Measurements from ENCODE around the gene EML2.

EML2 gene

DNA sequence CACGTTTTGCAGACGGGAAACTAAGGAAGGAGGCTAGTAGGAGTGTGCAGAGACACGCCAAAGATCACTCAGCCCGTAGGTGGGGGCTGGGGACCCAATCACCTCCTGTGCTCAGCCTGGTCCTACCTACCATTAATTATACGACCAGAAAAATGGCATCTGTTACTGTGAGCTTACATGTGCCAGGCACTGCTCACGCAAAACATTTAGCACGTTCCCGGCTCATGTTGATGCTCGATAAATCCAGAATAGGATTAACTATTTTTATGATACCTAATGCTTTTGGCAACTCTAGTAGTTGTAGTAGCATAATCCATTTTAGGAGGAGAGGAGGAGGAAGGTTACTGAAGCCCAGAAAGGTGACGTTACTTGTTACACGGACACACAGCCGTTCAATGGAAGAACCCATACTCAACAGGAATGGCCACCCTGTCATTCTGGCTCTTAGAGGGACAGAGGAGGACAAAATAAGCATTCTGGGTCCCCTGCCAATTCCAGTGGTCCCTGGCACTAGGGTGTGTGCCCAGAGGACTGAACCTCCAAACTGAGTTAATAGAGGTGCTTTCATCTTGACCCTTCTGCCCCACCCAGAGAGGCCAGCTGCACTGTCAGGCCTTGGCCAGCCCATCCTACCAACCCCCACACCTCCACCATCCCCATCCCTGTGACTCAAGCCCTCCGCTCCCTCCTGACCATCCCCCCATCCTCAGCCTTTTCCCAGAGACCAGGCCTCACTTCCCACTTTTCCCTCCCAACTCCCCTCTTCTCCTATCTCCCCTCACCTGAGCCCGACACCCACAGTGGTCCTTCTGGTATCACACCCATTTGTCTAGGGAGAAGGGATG, 5.0 kb upstream of the EML2 start:
- H3K27ac ChIP-seq (ENCODE audit: extremely low read depth, low read depth, low read length): no peak overlapping the region
- TF ChIP-seq, protein P1, sequence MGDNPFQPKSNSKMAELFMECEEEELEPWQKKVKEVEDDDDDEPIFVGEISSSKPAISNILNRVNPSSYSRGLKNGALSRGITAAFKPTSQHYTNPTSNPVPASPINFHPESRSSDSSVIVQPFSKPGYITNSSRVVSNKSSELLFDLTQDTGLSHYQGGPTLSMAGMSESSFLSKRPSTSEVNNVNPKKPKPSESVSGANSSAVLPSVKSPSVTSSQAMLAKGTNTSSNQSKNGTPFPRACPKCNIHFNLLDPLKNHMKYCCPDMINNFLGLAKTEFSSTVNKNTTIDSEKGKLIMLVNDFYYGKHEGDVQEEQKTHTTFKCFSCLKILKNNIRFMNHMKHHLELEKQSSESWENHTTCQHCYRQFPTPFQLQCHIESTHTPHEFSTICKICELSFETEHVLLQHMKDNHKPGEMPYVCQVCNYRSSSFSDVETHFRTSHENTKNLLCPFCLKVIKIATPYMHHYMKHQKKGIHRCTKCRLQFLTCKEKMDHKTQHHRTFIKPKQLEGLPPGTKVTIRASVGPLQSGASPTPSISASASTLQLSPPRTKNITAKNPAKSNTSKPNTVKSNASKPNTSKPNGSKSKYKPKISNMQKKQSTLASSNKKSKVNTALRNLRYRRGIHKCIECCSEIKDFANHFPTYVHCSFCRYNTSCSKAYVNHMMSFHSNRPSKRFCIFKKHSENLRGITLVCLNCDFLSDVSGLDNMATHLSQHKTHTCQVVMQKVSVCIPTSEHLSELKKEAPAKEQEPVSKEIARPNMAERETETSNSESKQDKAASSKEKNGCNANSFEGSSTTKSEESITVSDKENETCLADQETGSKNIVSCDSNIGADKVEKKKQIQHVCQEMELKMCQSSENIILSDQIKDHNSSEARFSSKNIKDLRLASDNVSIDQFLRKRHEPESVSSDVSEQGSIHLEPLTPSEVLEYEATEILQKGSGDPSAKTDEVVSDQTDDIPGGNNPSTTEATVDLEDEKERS (tag by site-specific recombination; IDR thresholded peaks at IDR 0.05): no peak
- 0 out of 2 replicates have a peak, but pooled peaks have one; percentile 20 for TF ChIP-seq KLF8 (tag by site-specific recombination; IDR thresholded peaks at IDR 0.05)
- no peak for TF ChIP-seq ZNF747 (tag by site-specific recombination; IDR thresholded peaks at IDR 0.05)
- no peak for TF ChIP-seq ZBTB17 (tag by site-specific recombination; IDR thresholded peaks at IDR 0.05)
- peak; percentile 41; the same call in 1 of the 2 replicates for TF ChIP-seq ZNF366 (tag by site-specific recombination; conservative IDR thresholded peaks at IDR 0.05)
- TF ChIP-seq, protein P2, sequence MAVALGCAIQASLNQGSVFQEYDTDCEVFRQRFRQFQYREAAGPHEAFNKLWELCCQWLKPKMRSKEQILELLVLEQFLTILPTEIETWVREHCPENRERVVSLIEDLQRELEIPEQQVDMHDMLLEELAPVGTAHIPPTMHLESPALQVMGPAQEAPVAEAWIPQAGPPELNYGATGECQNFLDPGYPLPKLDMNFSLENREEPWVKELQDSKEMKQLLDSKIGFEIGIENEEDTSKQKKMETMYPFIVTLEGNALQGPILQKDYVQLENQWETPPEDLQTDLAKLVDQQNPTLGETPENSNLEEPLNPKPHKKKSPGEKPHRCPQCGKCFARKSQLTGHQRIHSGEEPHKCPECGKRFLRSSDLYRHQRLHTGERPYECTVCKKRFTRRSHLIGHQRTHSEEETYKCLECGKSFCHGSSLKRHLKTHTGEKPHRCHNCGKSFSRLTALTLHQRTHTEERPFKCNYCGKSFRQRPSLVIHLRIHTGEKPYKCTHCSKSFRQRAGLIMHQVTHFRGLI (tag by site-specific recombination; IDR thresholded peaks at IDR 0.05): no peak
- TF ChIP-seq, protein P3, sequence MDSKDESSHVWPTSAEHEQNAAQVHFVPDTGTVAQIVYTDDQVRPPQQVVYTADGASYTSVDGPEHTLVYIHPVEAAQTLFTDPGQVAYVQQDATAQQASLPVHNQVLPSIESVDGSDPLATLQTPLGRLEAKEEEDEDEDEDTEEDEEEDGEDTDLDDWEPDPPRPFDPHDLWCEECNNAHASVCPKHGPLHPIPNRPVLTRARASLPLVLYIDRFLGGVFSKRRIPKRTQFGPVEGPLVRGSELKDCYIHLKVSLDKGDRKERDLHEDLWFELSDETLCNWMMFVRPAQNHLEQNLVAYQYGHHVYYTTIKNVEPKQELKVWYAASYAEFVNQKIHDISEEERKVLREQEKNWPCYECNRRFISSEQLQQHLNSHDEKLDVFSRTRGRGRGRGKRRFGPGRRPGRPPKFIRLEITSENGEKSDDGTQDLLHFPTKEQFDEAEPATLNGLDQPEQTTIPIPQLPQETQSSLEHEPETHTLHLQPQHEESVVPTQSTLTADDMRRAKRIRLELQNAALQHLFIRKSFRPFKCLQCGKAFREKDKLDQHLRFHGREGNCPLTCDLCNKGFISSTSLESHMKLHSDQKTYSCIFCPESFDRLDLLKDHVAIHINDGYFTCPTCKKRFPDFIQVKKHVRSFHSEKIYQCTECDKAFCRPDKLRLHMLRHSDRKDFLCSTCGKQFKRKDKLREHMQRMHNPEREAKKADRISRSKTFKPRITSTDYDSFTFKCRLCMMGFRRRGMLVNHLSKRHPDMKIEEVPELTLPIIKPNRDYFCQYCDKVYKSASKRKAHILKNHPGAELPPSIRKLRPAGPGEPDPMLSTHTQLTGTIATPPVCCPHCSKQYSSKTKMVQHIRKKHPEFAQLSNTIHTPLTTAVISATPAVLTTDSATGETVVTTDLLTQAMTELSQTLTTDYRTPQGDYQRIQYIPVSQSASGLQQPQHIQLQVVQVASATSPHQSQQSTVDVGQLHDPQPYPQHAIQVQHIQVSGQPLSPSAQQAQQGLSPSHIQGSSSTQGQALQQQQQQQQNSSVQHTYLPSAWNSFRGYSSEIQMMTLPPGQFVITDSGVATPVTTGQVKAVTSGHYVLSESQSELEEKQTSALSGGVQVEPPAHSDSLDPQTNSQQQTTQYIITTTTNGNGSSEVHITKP (tag by site-specific recombination; IDR thresholded peaks at IDR 0.05): peak; percentile 32; the same call in 1 of the 2 replicates
- TF ChIP-seq ZNF394 (tag by site-specific recombination; IDR thresholded peaks at IDR 0.05; ENCODE audit: borderline replicate concordance): no peak
- TF ChIP-seq, protein P4, sequence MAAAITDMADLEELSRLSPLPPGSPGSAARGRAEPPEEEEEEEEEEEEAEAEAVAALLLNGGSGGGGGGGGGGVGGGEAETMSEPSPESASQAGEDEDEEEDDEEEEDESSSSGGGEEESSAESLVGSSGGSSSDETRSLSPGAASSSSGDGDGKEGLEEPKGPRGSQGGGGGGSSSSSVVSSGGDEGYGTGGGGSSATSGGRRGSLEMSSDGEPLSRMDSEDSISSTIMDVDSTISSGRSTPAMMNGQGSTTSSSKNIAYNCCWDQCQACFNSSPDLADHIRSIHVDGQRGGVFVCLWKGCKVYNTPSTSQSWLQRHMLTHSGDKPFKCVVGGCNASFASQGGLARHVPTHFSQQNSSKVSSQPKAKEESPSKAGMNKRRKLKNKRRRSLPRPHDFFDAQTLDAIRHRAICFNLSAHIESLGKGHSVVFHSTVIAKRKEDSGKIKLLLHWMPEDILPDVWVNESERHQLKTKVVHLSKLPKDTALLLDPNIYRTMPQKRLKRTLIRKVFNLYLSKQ (tag by site-specific recombination; IDR thresholded peaks at IDR 0.05; ENCODE audit: borderline replicate concordance): no peak
- TF ChIP-seq, protein P5, sequence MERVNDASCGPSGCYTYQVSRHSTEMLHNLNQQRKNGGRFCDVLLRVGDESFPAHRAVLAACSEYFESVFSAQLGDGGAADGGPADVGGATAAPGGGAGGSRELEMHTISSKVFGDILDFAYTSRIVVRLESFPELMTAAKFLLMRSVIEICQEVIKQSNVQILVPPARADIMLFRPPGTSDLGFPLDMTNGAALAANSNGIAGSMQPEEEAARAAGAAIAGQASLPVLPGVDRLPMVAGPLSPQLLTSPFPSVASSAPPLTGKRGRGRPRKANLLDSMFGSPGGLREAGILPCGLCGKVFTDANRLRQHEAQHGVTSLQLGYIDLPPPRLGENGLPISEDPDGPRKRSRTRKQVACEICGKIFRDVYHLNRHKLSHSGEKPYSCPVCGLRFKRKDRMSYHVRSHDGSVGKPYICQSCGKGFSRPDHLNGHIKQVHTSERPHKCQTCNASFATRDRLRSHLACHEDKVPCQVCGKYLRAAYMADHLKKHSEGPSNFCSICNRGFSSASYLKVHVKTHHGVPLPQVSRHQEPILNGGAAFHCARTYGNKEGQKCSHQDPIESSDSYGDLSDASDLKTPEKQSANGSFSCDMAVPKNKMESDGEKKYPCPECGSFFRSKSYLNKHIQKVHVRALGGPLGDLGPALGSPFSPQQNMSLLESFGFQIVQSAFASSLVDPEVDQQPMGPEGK (tag by site-specific recombination; IDR thresholded peaks at IDR 0.05): peak; percentile 13; the same call in 1 of the 2 replicates
- peak; percentile 33; the same call in 1 of the 2 replicates for TF ChIP-seq BCL11B (tag by site-specific recombination; IDR thresholded peaks at IDR 0.05; ENCODE audit: low read depth)
- TF ChIP-seq SP7 (tag by site-specific recombination; IDR thresholded peaks at IDR 0.05): no peak
- TF ChIP-seq ZNF660 (tag by site-specific recombination; IDR thresholded peaks at IDR 0.05): no peak
- no peaks in the 10 kb centered on the region for H3K9me3 ChIP-seq (ENCODE audit: control insufficient read depth, insufficient read depth, low read depth, low read length)
- POLR2A ChIA-PET: interaction anchor here (1.0 to 1.2 kb wide), 2 partner anchors 30 to 50 kb away, joined by 3 read pairs; no protein-coding TSS in a partner anchor
- no peaks in the 10 kb centered on the region; a peak in 1 of 3 replicates for H3K36me3 ChIP-seq (ENCODE audit: control insufficient read depth in 2 of 2, insufficient read depth in 1 of 2, low read length in 2 of 2)
- CTCF ChIA-PET: interaction anchor here (0.6 to 7.8 kb wide), 22 partner anchors 11 to 241 kb away, joined by 3 to 155 read pairs (median 12); partner anchors contain the start of genes GPR4, OPA3, QPCTL and SNRPD2
- H3K4me3 ChIP-seq (ENCODE audit: low read depth, low read length): no peak overlapping the region
- peaks cover 8% of the 10 kb centered on the region for H3K4me1 ChIP-seq (ENCODE audit: control insufficient read depth, insufficient read depth, low read length)
